Raji (cell line): ENCODE measurements around the gene DIMT1.

Experiments used
- POLR2A ChIP-seq: IDR thresholded peaks from 2 replicates; pipeline ENCODE4 v1.6.1; 2011; ENCODE audit warnings: low read depth, low read length, control low read depth; ENCODE audit not compliant: insufficient read depth

DIMT1 gene

DNA sequence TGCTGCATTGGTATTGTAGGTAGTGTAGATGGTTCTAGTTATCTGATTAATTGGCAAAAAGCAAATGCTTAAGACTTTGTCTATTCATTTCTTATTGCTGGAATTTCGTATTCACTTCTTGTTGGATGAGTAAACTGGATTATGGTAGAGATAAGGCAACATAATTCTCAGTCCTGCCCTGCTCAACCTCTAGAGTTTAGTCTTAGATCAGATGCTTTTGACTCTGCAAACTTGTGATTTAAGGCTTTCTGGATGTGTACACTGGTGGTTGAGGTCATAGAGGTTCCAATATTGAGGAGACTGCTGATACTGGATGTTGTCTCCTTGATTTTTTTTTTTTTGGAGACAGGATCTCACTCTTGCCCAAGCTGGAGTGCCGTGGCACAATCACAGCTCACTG is 62.7 kb downstream of the DIMT1 start:
- no peak for TF ChIP-seq POLR2A

DNA sequence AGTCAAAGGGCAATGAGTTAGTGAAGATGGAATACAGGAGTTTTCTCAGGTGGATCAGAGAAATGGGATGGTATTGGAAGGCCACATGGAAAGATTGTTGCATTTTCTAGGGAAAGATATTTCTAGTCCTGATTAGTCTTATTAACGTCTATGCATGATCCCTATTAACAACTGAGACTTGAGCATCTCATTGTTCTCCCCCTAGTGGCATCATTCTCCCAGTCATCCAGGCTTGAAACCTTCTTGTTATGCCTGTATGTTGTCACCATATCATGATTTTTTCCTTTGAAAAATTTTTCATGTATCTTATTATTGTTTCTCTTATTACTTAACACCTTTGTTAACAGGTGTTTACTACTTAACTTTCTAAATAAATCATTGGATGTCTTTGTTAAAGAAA is 63.3 kb downstream of the DIMT1 start:
- TF ChIP-seq POLR2A: no peak
